Activated CD8-positive, alpha-beta memory T cell treated with anti-CD3 and anti-CD28 coated beads for 4 hours (primary cell): ENCODE data around the gene CLNK.

Experiments
- DNase-seq, 2 donors: peaks; one replicate each; pipeline ENCODE4 v3.0.0-alpha.2; 2020; ENCODE audit warnings: low read depth in 2 of 2

Gene CLNK, protein sequence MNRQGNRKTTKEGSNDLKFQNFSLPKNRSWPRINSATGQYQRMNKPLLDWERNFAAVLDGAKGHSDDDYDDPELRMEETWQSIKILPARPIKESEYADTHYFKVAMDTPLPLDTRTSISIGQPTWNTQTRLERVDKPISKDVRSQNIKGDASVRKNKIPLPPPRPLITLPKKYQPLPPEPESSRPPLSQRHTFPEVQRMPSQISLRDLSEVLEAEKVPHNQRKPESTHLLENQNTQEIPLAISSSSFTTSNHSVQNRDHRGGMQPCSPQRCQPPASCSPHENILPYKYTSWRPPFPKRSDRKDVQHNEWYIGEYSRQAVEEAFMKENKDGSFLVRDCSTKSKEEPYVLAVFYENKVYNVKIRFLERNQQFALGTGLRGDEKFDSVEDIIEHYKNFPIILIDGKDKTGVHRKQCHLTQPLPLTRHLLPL

GRCh38 chr4:10684631-10685030, at the start of gene CLNK:
Gene CLNK, minus strand, starts transcription at chr4:10684768. Its CDS starts 16,899 bp downstream, at chr4:10667869.
- DNase-seq, result no peak

DNA sequence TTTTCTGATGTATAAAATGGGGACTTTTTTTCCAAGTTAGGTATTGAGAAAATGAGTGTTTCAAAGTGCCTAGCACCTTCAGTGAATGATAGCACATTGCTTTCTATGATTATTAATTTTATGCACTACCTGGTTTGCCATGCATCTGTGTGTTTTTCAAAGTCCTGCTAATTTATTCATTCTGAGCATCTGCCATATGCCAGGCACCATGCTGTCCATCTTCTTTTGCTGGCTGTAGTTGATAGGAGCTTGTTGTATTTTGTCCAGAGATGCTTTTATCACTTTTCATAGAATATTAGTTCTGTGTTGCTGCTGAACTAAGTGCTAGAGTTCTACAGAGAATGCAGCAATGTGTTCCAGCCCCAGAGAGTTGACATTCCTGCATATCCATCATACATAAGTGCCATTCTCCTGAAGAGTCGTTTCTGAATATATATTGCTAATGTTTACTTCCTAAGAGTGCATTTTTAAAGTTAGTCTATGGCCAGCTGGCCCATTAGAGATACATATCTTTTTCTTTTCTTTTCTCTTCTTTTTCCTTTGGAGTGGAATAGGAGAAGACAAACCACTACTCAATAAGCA, 49.0 kb upstream of the CLNK start:
- DNase-seq, result no peak

DNA sequence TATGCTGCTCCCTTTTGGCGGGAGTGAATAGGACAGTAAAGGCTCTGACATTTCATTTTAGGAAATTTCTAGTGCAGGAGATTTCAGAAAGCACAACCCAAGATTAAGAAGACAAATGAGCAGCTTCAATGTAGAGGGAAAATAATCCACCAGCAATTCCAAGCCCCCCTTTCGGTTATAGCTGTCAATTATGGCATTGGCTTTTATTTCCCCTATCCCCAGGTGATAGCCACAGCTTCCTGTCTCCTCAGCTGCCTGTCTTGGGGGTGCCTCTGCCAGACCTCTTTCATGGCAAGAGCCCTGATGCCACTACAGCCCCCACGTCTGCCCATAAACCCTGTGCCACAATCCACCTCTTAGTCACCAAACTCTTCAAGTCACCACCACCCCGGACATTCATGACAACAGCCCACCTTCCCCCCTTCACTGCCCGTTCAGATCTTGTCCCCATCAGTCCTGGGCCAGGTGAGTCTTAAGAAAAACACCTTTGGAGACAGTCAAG, 48.4 kb upstream of the CLNK start:
- no peak for DNase-seq

DNA sequence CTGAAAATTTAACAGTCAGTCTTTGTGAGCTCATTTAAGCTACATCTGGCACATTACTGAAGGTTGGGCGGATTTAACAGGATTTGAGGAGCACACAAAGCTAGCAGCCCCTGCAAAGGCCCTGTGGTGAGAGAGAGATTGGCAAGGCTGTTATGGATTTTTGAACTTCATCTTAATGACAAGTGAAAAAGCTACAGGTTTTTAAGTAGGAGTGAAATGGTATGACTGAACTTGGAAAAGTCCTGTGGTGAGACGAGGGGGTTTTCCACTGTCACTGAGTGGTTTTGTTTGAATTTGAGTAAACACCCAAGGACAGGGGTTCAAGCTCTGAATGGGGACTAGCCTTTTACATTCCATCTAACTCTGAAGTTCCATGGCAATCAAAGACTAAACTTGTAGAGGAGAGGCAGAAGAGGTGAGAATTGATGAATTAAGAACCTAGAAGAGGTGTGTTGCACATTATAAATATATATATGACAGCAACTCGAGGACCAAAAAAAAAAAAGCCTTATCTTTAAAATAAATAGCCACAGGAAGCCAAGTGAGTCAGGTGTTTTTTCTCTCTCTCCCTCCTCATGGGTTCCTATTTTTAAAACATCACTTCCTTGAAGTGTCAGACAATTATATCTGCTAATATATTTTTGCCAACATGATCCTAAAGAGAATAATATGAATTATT, 47.8 kb upstream of the CLNK start:
- DNase-seq, result no peak

DNA sequence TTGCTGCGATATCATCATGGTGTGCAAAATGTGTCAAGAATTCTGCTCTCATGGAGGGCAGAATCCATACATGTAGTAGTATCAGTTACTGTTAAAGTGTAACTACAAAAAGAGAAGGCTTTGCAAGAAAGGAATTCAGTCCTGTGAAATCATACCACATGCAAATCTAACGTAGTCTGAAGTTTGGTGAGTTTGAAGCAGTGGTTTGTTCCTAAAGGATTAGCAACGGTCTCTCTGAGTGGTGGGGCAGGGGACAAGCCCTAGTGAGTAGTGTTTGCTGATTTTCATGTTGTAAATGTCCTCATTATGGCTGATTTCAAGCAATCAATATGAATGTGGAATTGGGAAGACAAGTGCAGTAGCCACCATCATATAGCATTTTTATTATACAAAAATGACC, 47.1 kb upstream of the CLNK start:
- no peak for DNase-seq

DNA sequence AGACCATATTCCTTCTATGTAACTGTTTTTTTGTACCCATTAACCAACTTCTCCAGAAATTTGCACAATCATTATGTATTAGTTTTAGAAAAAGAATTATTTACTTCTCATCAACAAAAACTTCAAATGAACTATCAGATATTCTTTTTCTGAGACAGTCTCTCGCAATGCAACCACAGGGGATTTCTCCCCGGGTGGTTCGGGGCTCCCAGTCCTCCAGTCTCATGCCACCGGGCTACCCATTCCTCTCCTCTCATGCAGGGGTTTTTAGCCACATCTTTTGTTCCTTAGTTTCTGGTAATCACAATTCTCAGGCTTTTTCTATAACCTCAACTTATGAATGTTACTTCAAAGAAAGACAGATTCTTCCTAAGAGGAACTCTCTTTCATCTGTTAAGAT, 46.6 kb upstream of the CLNK start:
- DNase-seq, result no peak

DNA sequence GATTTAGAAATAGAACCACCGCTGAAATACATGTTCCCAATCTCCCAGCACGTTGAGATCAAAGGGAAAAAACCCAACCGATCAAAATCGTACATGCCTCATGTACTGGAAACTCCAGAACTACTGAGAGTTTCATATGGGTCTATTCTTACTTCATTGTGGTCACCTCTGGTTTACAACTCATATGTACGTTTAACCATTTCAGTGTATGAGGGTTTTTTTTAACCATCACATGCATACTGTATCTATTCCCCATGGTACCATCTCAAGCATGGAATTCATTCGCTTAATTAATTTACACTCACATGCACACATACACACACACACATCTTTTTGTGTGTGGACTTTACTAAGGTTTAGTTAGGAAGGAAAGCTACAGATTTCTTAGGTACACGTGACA, 46.0 kb upstream of the CLNK start:
- no peak for DNase-seq

DNA sequence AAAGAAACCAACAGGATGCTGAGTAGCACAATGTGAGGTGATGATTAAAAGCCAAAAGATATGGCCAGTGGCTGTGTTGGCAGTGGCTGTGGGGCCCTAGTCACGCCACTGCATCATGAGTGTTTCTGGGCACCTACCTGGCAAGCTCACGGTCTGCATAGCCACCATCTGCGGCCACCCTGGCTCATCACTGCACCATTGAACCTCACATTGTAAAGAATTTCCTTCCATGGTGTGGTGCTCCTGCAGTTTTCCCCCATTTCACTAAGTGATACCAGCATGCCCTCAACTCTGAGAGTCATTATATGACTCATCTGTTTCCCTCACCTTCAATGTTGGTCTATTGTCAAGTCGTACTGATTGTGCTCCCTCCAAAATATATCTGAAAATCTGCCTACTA, 45.5 kb upstream of the CLNK start:
- DNase-seq, result no peak

DNA sequence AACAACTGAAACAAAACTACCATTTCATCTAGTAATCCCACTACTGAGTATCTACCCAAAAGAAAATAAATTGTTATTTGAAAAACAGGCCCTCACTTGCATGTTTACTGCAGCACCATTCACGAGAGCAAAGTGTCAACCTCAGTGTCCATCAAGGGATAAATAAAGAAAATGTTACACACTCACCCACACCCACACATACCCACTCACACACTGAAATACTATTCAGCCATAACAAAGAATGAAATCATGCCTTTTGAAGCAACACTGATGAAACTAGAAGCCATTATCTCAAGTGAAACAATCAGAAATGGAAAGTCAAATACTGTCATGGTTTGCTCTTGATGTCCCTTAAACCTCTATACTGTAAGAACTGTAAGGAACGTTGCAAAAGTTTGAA, 44.8 kb upstream of the CLNK start:
- DNase-seq, result no peak

DNA sequence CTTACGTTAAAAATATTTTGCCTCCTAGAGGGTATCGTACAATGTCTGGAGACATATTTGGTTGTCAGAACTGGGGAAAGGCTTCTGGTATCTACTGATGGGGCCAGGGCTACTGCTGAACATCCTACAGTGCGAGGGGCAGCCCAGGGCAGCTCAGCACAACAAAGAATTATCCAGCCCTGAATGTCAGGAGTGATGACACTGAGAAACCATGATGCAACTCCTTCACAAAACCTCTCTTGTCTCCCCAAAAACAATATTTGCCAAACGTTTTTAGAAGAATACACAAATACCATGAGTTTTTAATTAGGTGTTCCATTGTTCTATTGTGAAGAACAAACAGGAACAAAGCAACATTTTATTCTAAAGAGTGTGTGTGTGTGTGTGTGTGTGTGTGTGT, 43.4 kb upstream of the CLNK start:
- no peak for DNase-seq

- no peak for DNase-seq
These were observed 42.7 kb upstream of the CLNK start for GRCh38 chr4:10727140-10727880.

DNA sequence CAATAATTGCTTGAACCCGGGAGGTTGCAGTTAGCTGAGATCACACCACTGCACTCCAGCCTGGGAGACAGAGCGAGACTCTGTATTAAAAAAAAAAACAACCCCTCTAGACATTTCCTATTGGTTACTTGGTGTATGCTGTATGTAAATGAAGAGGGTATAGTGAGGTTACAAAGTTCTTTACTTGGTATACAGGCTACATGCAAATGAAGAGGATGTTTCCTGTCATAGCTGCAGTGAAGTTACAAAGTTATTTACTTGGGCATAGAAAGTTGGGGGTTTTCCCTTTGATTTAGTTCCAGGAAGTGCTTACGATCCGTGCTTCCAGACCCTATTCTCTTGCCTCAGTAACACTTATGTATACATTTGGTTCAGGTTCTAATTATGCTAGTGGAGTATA, 38.4 kb upstream of the CLNK start:
- no peak for DNase-seq

- no peak for DNase-seq
These were observed 37.0 kb upstream of the CLNK start for GRCh38 chr4:10721616-10722015.

DNA sequence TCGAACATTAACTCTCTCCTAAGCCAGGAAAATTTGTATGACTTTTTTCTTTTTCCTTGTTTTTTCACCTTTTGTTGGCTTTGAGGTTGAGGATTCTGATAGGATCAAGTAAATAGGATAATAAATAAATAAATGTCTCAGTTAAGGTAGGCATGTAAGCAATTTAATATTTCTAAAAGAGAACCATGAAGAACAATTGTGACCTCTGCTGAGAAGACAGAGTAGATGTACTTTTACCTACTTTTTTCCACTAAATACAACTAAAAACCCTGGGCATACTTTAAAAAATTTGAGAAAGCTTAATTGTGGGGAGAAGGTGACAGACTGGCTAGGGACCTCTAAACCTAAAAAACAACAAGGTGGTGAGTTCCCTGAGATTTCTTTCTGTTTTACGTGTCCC, 31.6 kb upstream of the CLNK start:
- no peak for DNase-seq

GRCh38 chr4:10715696-10716095, 31.1 kb upstream of the CLNK start:
- no peak for DNase-seq

DNA sequence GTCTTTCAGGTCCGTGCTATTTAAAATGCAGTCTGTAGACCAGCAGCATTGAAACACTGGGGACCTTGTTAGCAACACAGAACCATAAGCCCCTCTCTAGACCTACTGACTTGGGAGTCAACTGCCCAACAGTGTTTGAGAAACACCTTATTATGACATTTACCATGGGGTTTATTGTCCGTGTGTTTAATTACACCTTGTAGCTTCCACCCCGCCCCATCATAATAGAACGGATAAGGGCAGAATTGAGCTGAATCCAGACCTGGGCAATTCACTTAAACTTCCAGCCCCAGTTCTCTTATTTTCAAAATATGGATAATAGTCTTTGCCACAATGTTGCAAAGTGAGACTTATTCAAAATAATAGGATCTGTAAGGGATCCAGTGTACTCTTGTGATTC, 30.6 kb upstream of the CLNK start:
- no peak for DNase-seq

GRCh38 chr4:10713591-10713990, 29.0 kb upstream of the CLNK start:
- DNase-seq, result no peak

- no peak for DNase-seq
These were observed 21.7 kb upstream of the CLNK start for GRCh38 chr4:10706236-10706635.

- no peak for DNase-seq
These were observed 19.9 kb upstream of the CLNK start for GRCh38 chr4:10704430-10704810.

- DNase-seq, result no peak
These were observed 19.3 kb upstream of the CLNK start for GRCh38 chr4:10703766-10704429.

GRCh38 chr4:10703156-10703555, 18.6 kb upstream of the CLNK start:
- DNase-seq, result no peak
